Neural progenitor cell (in vitro differentiated cells): Measurements from ENCODE around the gene PRKCA. TPM values are rescaled to one million over a fixed set of nuclear protein-coding genes. Genes with fewer than 3 reads are reported as not detected.

Source experiments
- DNase-seq: peaks from one replicate; pipeline ENCODE4 v3.0.0-alpha.2; 2016; ENCODE audit warnings: low spot score
- H2AFZ ChIP-seq: fragments of 200-600 bp; sonication (generic); replicated peaks from 2 replicates; pipeline ENCODE4 v1.6.1; 2016; ENCODE audit warnings: antibody characterized with exemption
- H3F3A ChIP-seq: fragments of 200-600 bp; sonication (generic); 2 replicates; pipeline ENCODE4 v1.6.1; 2016; ENCODE audit warnings: antibody characterized with exemption, low read depth
- H3K27ac ChIP-seq: fragments of 200-600 bp; sonication (generic); 2 replicates; pipeline ENCODE4 v1.5.1; 2016; ENCODE audit warnings: mild to moderate bottlenecking
- H3K27me3 ChIP-seq: fragments of 200-600 bp; sonication (generic); 2 replicates; pipeline ENCODE4 v1.6.1; 2016; ENCODE audit warnings: mild to moderate bottlenecking, moderate library complexity
- H3K36me3 ChIP-seq: fragments of 200-600 bp; sonication (generic); 2 replicates; pipeline ENCODE4 v1.5.1; 2016
- H3K4me1 ChIP-seq: fragments of 200-600 bp; sonication (generic); 2 replicates; pipeline ENCODE4 v1.6.1; 2016; ENCODE audit warnings: mixed run types
- H3K4me2 ChIP-seq: fragments of 200-600 bp; sonication (generic); 2 replicates; pipeline ENCODE4 v1.6.1; 2016
- H3K4me3 ChIP-seq: fragments of 200-600 bp; sonication (generic); 2 replicates; pipeline ENCODE4 v1.5.1; 2016
- H3K79me2 ChIP-seq: fragments of 200-600 bp; sonication (generic); 2 replicates; pipeline ENCODE4 v1.6.1; 2016; ENCODE audit warnings: low read depth
- H3K9ac ChIP-seq: fragments of 200-600 bp; sonication (generic); 2 replicates; pipeline ENCODE4 v1.6.1; 2016
- H3K9me3 ChIP-seq: fragments of 200-600 bp; sonication (generic); 2 replicates; pipeline ENCODE4 v1.5.1; 2016; ENCODE audit warnings: low read depth
- H4K20me1 ChIP-seq: fragments of 200-600 bp; sonication (generic); 2 replicates; pipeline ENCODE4 v1.6.1; 2016; ENCODE audit warnings: low read depth
- H3K27ac Mint-ChIP-seq: 3 replicates; pipeline ENCODE4 v1.8.0; 2021; ENCODE audit warnings: mixed read lengths
- H3K27me3 Mint-ChIP-seq: 2 replicates; pipeline ENCODE4 v1.8.0; 2022; ENCODE audit warnings: low read depth, mild to moderate bottlenecking, inconsistent platforms, moderate library complexity, mixed read lengths; ENCODE audit not compliant: insufficient read depth
- H3K36me3 Mint-ChIP-seq: 3 replicates; pipeline ENCODE4 v1.8.0; 2021; ENCODE audit warnings: mixed read lengths
- H3K4me1 Mint-ChIP-seq: 3 replicates; pipeline ENCODE4 v1.8.0; 2021; ENCODE audit warnings: mixed read lengths
- H3K4me3 Mint-ChIP-seq: 3 replicates; pipeline ENCODE4 v1.8.0; 2021; ENCODE audit warnings: mild to moderate bottlenecking, moderate library complexity, mixed read lengths
- H3K9me3 Mint-ChIP-seq: 3 replicates; pipeline ENCODE4 v1.8.0; 2020; ENCODE audit warnings: mixed read lengths
- EZH2 ChIP-seq: fragments of 200-600 bp; sonication (generic); IDR thresholded peaks from 2 replicates; pipeline ENCODE4 v1.6.1; 2017; ENCODE audit warnings: antibody characterized with exemption, mild to moderate bottlenecking, moderate library complexity
- EZH2phosphoT487 ChIP-seq: fragments of 200-600 bp; sonication (generic); IDR thresholded peaks from 2 replicates; pipeline ENCODE4 v1.6.1; 2017; ENCODE audit warnings: antibody characterized with exemption
- total RNA-seq: library from RNA; depleted of rRNA; stranded (reverse); fragments of >200 nt; gene quantifications from 2 replicates; pipeline ENCODE4 v1.2.3, GENCODE V29; 2015; ENCODE audit warnings: low replicate concordance
- TF ChIP-seq, protein P1 (sequence below): fragments of 200-600 bp; sonication (generic); IDR thresholded peaks from 2 replicates; pipeline ENCODE4 v1.5.1; 2017; ENCODE audit warnings: antibody characterized with exemption, mild to moderate bottlenecking

Gene PRKCA
- total RNA-seq, 1 donor from 2014 or later = 2.1 TPM

- Histone ChIP-seq H3F3A (peaks cover 13% of the 10 kb centered on the region), H4K20me1 (peaks cover 33% of the 10 kb centered on the region), H3K79me2 (no peaks in the 10 kb centered on the region), H3K9ac (no peak overlapping the region), H3K27ac (no peak overlapping the region), H3K27me3 (peaks cover 88% of the 10 kb centered on the region), H3K4me2 (peak overlapping the region; percentile 58), H2AFZ (no peak overlapping the region), H3K36me3 (no peaks in the 10 kb centered on the region), H3K4me3 (no peak overlapping the region), H3K4me1 (peaks cover 33% of the 10 kb centered on the region), H3K9me3 (no peaks in the 10 kb centered on the region)
- TF ChIP-seq, protein P1, sequence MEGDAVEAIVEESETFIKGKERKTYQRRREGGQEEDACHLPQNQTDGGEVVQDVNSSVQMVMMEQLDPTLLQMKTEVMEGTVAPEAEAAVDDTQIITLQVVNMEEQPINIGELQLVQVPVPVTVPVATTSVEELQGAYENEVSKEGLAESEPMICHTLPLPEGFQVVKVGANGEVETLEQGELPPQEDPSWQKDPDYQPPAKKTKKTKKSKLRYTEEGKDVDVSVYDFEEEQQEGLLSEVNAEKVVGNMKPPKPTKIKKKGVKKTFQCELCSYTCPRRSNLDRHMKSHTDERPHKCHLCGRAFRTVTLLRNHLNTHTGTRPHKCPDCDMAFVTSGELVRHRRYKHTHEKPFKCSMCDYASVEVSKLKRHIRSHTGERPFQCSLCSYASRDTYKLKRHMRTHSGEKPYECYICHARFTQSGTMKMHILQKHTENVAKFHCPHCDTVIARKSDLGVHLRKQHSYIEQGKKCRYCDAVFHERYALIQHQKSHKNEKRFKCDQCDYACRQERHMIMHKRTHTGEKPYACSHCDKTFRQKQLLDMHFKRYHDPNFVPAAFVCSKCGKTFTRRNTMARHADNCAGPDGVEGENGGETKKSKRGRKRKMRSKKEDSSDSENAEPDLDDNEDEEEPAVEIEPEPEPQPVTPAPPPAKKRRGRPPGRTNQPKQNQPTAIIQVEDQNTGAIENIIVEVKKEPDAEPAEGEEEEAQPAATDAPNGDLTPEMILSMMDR = no peak
- peak; percentile 98 for TF ChIP-seq EZH2phosphoT487
- peaks cover 2% of the 10 kb centered on the region for H3K36me3 Mint-ChIP-seq
- H3K4me1 Mint-ChIP-seq = peaks cover 35% of the 10 kb centered on the region
- H3K4me3 Mint-ChIP-seq = peak overlapping the region; percentile 10
- no peak overlapping the region for H3K27ac Mint-ChIP-seq
- H3K27me3 Mint-ChIP-seq = peaks cover 24% of the 10 kb centered on the region
- no peaks in the 10 kb centered on the region for H3K9me3 Mint-ChIP-seq
- DNase-seq = peak; percentile 78
Measured at GRCh38 chr17:66364990-66365490, 62.6 kb downstream of the PRKCA start.

- Mint-ChIP-seq H3K4me3 (no peak overlapping the region), H3K27ac (no peak overlapping the region), H3K9me3 (no peaks in the 10 kb centered on the region), H3K36me3 (peaks cover 2% of the 10 kb centered on the region), H3K4me1 (peaks cover 30% of the 10 kb centered on the region), H3K27me3 (peaks cover 24% of the 10 kb centered on the region)
- Histone ChIP-seq H3K9me3 (no peaks in the 10 kb centered on the region), H3K4me1 (peaks cover 26% of the 10 kb centered on the region), H3K27me3 (peaks cover 83% of the 10 kb centered on the region), H3K79me2 (no peaks in the 10 kb centered on the region), H3K36me3 (no peaks in the 10 kb centered on the region), H2AFZ (no peak overlapping the region), H3F3A (peaks cover 13% of the 10 kb centered on the region), H3K4me3 (no peak overlapping the region), H4K20me1 (peaks cover 33% of the 10 kb centered on the region), H3K4me2 (no peak overlapping the region), H3K9ac (no peak overlapping the region), H3K27ac (no peak overlapping the region)
- TF ChIP-seq EZH2 (no peak), EZH2phosphoT487 (no peak)
- TF ChIP-seq, protein P1 = no peak
- DNase-seq = no peak
Measured at GRCh38 chr17:66365903-66366302, 63.5 kb downstream of the PRKCA start.

DNA sequence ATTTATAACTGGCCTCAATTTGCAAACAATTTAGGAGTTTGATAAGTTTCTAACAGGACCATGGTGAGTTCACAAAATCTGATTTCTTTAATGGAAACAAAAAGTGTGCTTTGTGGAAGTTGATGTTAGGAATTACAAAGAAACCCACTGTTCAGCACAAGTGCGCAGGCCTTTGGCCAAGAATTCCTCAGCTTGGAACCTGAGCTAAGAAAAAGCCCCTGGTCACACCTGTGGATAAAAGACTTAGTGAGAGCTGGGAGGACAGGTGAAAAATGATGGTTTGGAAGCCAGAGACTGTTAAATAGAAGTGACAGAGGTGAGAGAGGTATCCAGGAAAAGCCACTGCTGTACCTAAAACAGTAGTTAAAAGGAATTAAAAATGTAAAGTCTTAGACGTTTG, 64.7 kb downstream of the PRKCA start:
- H3K9me3 Mint-ChIP-seq = no peaks in the 10 kb centered on the region
- peaks cover 21% of the 10 kb centered on the region for H3K27me3 Mint-ChIP-seq
- no peak overlapping the region for H3K9ac ChIP-seq
- no peak for DNase-seq
- H3K4me3 ChIP-seq = no peak overlapping the region
- no peaks in the 10 kb centered on the region for H3K36me3 ChIP-seq
- H3K27ac Mint-ChIP-seq = no peak overlapping the region
- peaks cover 86% of the 10 kb centered on the region for H3K27me3 ChIP-seq
- no peaks in the 10 kb centered on the region for H3K9me3 ChIP-seq
- no peak overlapping the region for H3K27ac ChIP-seq
- no peak overlapping the region for H3K4me2 ChIP-seq
- H3K4me3 Mint-ChIP-seq = no peak overlapping the region
- TF ChIP-seq EZH2phosphoT487 (no peak), EZH2 (no peak)
- TF ChIP-seq, protein P1 = no peak
- no peak overlapping the region for H2AFZ ChIP-seq
- no peaks in the 10 kb centered on the region for H3K79me2 ChIP-seq
- peaks cover 26% of the 10 kb centered on the region for H3K4me1 ChIP-seq
- peaks cover 28% of the 10 kb centered on the region for H3K4me1 Mint-ChIP-seq
- peaks cover 33% of the 10 kb centered on the region for H4K20me1 ChIP-seq
- H3F3A ChIP-seq = peaks cover 13% of the 10 kb centered on the region
- H3K36me3 Mint-ChIP-seq = peaks cover 2% of the 10 kb centered on the region
